ENCODE measurements around the gene A4GALT.

Gene A4GALT

DNA sequence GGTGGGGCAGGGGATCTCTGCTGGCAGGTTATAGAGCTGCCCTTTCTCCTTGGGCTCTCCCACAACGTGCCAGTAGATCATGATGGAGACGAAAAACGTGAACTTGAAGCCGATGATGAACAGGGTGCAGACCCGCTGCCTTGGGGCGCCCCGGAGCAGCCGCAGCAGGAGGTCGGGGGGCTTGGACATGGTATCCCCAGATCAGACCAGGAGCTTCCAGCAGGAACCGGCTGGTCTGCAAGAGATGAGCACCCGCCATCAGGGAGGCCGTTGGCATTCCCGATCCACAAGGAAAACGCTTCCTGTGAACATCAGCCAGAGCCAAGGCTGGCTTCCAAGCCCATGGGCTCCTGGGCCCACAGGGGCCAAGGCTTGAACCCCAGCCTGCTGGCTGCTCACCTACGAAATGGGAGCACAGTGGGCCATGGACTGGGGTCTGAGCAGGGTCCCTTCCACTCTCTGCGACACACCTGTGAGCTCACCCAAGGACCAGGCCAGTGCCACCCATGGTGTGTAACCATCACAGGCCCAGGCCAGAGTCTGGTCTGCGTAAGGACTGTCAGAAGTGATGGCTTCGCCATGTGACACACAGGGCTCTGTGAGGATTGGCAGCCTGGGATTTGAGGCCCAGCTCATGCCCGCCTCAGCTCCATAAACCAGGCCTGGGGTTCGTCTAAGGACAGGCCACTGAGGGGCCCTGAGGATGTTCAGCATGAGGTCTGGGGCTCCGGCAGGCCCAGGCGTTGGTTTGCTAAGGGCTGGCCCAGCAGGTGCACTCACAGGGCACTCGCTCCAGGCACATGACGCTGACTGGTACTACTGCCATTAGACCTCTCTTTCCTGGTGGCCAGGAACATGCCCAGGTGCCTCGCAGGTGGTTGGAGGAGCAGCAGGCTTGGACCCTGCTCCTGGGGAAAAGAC is 26.6 kb downstream of the A4GALT start:
- TF ChIP-seq, protein P1, sequence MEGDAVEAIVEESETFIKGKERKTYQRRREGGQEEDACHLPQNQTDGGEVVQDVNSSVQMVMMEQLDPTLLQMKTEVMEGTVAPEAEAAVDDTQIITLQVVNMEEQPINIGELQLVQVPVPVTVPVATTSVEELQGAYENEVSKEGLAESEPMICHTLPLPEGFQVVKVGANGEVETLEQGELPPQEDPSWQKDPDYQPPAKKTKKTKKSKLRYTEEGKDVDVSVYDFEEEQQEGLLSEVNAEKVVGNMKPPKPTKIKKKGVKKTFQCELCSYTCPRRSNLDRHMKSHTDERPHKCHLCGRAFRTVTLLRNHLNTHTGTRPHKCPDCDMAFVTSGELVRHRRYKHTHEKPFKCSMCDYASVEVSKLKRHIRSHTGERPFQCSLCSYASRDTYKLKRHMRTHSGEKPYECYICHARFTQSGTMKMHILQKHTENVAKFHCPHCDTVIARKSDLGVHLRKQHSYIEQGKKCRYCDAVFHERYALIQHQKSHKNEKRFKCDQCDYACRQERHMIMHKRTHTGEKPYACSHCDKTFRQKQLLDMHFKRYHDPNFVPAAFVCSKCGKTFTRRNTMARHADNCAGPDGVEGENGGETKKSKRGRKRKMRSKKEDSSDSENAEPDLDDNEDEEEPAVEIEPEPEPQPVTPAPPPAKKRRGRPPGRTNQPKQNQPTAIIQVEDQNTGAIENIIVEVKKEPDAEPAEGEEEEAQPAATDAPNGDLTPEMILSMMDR (IDR thresholded peaks at IDR 0.05; ENCODE audit: low read depth, low read length) = no peak
- no peak overlapping the region for H3K4me3 ChIP-seq (ENCODE audit: low read depth, low read length)

DNA sequence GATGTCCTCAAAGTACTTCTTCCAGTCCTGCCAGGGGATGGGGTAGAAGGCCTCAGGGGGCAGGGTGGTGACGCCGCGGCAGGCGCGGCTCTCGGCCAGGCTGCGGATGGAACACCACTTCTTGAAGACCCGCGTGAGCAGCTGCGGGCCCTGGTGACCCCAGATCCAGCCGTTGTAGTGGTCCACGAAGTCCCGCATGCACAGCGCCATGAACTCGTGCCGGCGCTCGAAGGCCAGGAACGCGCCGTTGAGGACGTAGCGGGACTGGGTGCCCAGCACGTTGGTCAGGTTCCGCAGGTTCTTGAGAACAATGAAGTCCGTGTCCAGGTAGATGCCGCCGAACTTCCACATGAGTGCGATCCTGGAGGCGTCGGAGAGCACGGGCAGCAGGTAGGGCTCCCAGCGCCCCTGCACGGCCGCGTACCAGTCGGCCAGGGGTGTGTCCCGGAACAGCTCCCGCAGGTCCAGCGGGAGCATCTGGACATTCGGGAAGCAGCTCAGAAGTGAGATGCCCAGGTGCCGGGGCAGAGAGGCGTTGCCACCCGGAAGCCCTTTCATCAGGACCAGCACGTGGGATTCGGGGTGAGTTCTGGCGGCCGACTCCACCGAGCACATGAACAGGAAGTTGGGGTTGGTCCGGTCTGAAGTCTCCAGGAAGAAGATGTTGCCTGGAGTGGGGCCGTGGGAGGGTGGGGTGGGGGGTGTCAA is 27.5 kb downstream of the A4GALT start:
- TF ChIP-seq, protein P1 (IDR thresholded peaks at IDR 0.05; ENCODE audit: low read depth, low read length) = no peak

DNA sequence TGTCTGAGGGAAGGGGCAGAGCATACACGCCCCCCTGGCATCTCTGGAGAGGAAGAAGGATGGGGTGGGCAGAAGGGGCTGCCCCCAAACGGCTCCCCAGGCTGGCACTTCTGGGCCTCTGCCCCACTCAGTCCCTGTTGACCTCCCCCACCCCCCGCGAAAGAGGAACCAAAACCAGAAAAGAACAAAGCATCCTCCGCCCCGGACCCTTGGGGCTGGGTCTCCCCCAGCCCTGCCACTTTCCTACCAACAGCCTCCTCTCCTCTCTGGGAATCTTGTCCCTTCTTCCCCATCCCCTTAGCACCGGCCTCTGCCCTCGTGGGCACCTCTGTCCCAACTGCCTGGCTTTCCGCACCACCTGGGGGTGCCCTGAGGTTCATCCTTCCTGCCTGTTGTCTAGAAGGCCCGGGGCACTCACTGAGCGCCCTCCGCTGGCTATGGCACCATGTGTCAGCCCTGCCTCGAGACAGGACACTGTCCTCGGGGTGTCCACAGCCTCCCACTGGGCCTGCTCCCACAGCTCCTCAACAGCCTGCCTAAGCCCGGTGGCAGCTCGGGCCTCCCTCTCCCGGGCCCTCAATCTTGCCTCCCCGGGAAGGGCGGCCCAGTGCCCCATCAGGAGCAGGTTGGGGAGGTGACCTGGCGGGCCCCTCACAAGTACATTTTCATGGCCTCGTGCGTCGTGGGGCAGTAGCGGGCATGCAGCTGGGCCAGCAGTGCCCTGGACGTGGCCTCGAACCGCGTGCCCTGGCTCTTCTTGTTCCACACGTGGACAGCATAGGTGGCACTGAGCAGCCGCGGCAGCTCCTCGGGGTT is 28.2 kb downstream of the A4GALT start:
- no peak overlapping the region for H3K4me3 ChIP-seq (ENCODE audit: low read depth, low read length)
- TF ChIP-seq, protein P1 (IDR thresholded peaks at IDR 0.05; ENCODE audit: low read depth, low read length) = no peak

More for the DNA sequence above, 27.5 kb downstream of the A4GALT start:
- H3K4me3 ChIP-seq (ENCODE audit: low read depth, low read length) = no peak overlapping the region

DNA sequence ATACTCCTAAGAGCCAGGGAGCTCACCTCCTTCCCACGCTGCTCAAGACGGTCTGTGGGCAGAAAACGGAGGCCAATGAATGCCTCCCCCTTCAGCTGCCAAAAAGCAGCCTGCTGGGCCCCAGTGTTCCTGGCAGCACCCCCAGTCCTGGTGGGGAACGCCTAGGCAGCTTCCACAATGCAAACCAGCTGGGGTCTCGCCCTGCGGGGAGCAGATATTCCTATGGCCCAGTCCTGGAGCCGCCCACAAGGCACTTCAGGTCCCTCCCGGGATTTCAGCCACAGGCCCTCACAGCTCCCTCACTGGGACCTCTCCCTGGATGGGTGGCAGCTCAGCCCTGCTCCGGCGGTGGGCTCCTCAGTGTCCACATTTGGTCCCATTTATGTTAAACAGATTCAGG is 29.2 kb downstream of the A4GALT start:
- TF ChIP-seq, protein P1 (IDR thresholded peaks at IDR 0.05; ENCODE audit: low read depth, low read length) = no peak

DNA sequence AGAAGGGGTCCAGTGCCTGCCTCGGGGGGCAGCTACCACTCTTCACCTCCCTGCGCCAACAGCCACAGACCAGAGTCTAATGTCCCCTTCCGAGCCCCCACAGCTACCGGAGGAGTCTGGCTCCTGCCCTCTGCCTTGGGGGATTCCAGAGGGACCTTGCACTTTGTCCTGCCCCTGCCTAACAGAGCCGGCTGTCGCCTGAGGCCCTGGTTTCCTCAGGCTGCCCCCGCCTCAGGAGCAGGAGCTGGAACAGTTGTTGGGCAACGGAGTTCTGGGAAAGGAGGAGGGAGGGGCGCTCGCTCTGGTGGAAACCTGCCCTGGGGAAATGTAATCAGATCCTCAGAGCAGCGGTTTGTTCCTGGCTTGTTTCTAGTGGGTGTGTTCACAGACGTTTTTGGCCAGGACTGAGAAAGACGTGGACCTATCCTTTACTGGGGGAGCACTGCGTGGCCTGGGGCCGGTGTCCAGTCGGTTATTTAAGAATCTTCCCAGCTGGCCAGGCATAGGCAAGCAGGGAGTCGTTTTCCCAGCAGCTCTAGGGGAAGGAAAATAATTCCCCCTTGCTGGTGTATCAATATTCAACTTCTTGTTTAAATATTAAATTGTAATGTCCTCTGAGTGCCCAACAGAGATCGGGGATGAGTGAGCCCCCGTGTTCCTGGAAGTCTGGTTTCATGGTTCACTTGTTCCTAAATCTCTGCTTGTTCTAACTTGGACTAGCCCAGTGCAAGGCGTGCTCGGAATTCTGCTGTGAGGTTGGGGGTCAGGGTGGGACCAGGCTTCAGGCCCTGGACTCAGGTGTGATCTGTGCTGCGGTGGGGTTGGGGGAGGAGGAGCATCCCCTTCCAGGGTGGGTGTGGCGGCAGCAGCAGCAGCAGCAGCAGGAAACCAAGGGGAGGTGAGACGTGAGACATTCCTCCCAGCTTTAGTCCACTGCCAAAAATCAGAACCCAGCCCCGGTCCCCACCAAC is 32.1 kb downstream of the A4GALT start:
- no peak overlapping the region for H3K4me3 ChIP-seq (ENCODE audit: low read depth, low read length)

More for the DNA sequence above, 29.2 kb downstream of the A4GALT start:
- H3K4me3 ChIP-seq (ENCODE audit: low read depth, low read length) = no peak overlapping the region

More for the DNA sequence above, 32.1 kb downstream of the A4GALT start:
- TF ChIP-seq, protein P1 (IDR thresholded peaks at IDR 0.05; ENCODE audit: low read depth, low read length) = no peak

Data from WI38 (cell line).